ENCODE results near the gene STK35.
A peak's percentile ranks its signal among the peaks of the same experiment; 100 is the strongest.

Gene STK35

DNA sequence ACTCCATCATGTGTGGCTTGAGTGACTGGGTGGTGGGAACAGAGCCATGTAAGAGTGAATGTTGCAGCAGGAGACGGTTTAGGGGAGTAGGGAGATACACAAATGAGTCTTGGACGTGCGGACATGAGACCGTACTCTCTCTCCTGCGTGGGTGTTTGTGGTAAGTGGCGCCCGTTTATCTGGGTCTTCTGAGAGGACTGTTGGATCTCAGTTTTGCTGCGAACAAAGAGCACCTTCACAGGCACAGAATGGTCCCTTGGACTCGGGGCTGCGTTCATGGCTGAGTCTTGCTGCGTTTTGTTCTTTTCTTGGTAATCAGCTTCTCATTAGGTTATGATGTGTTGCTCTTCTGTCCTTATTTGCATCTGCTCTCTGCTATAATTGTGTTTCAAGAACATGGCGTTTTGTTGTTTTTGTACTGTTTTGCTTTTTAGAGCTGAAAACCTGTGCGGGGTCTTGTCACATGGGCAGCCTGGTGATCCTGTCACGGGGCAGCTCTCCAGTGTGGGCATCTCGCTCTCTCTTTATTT, 28.5 kb downstream of the STK35 start:
- intact Hi-C loops (cut with DNase I): no loop called here
- peak in 25 of 42 donors; percentile 21 to 70 (median 43) for DNase-seq

DNA sequence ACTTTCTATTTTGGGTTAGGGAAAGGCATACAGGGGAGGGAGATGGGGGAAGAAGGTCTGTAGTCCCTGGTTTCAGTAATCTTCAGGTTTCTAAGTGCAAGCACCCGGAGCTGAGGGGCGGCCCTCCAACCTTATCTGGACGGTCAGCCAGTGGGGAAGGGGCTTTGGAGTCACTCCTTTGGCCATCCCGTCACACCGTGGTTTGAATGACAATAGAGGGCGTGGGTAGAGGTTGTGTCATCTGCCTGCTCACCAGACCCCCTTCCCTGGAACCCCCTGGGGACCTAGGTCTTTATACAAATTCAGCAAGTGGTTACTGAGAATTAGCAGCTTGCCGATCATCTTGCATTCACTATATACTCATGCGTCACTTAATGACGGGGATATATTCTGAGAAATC, 29.1 kb downstream of the STK35 start:
- no peak for DNase-seq
- intact Hi-C loops (cut with DNase I): no loop called here

DNA sequence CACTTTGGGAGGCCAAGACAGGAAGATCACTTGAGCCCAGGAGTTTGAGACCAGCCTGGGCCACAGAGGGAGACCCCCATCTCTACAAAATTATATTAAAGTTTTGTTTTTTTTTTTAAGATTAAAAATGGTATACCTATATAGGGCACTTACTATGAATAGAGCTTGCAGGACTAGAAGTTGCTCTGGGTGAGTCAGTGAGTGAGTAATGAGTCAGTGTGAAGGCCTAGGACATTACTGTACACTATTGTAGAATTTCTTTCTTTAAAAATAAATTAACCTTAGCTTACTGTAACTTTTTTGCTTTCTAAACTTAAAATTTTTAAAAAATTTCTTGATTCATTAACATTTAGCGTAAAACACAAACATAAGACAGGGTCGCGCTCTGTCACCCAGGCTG, 29.7 kb downstream of the STK35 start:
- DNase-seq: peak in 7 of 42 donors; percentile 24 to 74 (median 43)
- intact Hi-C loops (cut with DNase I): no loop called here

DNA sequence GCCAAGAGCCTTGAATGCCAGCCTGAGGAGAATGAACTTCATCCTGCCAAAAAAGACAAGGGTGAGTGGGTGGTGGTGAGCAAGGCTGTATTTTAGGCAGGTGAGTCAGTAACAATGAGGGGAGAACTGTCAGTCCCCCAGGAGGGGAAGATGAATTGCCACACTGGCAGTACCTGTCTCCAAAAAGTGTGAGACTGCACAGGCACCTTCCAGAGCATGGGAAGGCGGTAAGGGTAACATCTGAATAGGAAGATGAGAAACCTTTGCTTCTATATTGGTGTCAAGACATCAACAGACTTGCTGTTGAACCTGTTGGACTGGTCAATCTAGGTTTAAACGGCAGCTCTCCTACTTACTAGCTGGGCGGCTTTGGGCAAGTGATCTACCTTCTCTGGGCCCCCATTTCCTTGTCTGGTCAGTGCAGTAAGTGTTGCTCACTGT, 30.9 kb downstream of the STK35 start:
- intact Hi-C loops (cut with DNase I): no loop called here
- peak in 28 of 42 donors; percentile 8 to 80 (median 44) for DNase-seq

DNA sequence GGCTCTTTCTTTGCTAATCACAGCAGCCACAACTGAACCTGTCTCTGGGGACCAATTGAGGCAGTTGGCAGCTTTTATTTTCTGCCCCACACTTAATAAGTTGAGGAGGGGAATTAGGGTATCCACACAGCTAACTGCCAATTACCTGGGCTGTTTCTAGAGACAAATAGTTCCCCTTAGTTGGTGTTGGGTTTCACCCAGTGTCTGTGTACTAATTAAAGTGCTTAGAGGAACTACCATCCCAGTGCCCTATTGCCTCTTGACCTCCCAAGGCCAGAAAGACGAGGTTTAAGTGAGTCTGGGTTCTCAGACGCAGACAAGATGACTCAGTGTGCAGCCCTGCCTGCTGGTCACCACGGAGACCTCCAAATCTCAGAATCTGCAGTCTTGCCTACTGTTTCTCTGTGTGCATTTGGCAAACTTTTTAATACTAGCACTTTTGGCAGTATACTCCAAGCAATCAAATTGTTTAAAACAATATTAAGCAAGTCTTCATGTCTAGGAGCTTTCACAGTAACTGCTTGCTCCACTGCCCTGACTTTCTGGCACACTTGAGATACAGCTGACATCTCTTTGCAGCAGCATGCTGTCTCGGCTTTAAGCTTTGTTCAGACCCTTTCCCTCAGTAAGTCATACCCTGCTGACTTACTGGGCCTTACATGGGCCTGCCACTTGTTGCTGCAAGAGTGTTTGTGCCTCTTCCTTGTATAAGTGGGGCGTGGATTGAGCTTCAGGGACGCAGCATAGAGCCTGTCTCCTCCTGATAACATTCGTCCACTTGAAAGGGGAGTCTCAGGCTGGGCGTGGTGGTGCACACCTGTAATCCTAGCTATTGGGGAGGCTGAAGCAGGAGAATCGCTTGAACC, 31.9 kb downstream of the STK35 start:
- DNase-seq: peak in 2 of 42 donors; percentile 12 to 45
- intact Hi-C loops (cut with DNase I): no loop called here

DNA sequence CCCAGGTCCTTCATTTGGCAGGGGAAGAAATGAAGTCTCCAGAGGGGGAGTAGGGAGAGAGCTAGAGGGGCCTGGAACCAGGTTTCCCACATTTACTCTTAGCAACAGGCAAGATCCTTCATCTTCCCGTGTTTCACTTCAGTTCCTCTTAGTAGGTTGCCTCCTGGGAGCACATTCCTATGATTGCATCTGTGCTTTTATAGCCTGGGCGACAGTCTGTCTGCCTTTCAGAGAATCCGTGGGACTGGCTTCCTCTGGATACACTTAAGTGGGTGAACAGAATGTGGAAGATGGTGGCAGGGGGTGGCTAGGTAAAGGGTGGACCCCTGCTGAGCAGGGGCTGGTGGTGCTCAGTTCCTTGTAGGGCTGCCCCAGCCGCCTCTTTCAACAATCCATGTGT, 33.4 kb downstream of the STK35 start:
- intact Hi-C loops (cut with DNase I): no loop called here
- no peak for DNase-seq

DNA sequence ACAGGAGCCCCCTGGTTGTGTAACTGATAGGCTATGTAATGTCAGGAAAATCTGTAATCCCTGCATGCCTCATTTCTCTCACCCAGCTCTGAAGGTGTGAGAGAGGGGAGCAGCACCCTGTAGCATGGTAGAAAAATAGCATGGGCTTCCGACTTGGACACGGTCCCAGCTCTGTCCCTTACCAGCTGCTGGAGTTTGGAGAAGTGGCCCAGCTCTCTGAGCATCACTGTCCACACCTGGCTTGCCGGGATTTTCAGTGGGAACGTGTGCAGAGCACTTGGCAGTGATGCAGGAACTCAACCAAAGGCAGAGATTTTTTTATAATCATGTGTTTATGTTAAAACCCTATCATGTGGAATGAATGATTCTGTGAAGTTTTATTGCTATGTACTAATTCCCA, 34.6 kb downstream of the STK35 start:
- intact Hi-C loops (cut with DNase I): no loop called here
- DNase-seq: no peak

DNA sequence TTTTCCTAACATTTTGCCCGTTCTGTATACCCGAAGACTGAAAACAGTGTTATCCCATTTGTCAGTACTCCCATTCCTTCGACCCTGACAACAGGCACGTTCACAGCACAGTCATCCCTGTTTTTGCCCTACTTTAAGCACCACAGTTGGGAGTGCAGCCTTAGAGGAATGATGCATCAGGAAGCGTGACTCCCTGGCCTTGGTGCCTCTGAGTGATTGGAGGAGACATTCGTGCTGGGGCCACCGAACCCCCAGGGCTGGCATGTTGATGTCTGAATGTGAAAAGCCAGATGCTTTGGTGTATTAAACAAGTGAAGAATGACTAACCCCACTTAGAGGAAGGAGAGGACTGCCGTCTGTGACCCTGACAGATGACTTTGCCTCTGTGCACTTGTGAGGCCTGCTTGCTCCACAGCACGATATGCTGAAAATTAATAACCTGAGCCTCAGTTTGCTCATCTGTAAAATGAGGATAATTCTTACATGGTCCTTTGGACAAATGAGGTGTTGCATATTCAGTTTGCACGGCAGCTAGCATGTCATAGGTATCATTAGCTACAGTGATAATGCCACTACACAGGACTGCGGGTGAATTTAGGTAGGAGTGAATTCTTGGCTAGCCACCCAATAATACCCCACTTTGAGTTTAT, 36.0 kb downstream of the STK35 start:
- intact Hi-C loops (cut with DNase I): no loop called here

DNA sequence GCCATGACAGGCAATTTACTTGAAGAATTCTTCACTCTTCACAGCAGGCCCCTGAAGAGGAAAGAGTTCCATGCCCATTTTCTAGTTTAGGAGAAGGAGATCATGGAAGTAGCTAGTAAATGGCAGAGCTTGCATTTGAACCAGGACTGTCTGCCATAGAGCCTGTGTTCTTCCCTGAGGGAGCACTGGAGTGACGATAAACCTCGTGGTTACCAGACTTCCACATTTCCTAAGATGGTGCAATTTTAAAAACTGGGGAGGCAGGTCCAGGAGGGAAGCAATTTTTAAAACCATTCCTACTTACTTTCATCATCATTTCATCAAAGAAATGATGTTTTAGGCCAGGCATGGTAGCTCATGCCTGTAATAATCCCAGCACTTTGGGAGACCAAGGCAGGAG, 36.8 kb downstream of the STK35 start:
- intact Hi-C loops (cut with DNase I): no loop called here
- DNase-seq: no peak

More for the DNA sequence above, 36.0 kb downstream of the STK35 start:
- peak in 11 of 42 donors; percentile 11 to 47 (median 30) for DNase-seq

DNA sequence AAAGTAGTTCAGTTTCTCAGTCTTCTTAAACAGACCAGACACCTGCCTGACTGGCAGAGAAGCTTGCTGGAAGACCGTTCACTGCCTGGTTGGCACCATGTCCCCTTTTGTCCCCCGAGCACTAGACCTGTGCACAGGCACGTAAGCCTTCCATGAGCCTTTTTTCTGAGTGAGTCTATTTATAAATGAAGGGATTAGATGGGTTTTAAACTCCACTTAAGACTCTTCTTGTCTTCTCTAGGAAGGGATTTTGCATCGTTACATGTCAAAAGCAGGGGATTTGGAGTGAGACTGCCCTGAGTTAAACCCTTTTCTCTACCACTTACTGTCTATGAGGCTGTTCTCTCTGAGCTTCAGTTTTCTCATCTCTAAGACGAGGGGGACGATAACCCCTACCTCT, 37.6 kb downstream of the STK35 start:
- DNase-seq: no peak
- intact Hi-C loops (cut with DNase I): no loop called here

DNA sequence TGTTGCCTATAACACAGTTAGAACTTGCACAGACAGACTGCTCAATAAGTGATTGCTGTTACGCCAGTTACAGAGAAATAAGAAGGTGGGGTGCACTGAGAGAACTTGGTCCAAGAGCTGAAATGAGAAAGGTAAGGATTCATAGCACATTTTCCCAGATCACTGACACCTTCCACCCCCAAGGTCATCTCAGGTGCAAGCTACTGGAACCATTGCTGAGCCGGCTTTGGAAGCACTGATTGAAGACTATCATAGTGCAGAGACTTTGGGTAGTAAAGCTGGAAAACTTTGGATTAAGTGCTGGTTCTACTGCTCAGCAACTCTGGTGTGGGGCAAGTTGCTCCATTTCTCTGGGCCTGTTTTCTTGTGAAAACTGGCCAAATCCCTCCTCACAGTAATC, 38.1 kb downstream of the STK35 start:
- DNase-seq: no peak
- intact Hi-C loops (cut with DNase I): no loop called here

DNA sequence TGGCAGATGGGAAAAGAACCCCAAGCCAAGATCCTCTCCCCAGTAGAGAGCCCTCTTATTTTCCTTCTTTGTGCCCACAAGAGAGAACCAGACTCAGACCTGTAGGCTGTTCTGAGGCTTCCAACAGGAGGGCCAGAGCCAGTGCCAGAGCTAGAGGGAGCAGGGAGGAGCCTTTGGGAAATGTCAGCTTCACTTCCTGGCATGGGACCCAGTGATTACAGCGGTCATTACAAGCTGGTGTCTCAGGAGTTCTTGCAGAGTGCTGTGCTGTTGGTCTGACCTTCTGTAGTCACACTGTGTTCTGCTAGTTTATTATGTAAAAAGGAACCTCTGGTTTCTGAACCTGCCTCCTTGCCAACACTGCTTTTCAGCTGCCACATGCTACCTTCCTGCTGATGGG, 38.9 kb downstream of the STK35 start:
- intact Hi-C loops (cut with DNase I): no loop called here

DNA sequence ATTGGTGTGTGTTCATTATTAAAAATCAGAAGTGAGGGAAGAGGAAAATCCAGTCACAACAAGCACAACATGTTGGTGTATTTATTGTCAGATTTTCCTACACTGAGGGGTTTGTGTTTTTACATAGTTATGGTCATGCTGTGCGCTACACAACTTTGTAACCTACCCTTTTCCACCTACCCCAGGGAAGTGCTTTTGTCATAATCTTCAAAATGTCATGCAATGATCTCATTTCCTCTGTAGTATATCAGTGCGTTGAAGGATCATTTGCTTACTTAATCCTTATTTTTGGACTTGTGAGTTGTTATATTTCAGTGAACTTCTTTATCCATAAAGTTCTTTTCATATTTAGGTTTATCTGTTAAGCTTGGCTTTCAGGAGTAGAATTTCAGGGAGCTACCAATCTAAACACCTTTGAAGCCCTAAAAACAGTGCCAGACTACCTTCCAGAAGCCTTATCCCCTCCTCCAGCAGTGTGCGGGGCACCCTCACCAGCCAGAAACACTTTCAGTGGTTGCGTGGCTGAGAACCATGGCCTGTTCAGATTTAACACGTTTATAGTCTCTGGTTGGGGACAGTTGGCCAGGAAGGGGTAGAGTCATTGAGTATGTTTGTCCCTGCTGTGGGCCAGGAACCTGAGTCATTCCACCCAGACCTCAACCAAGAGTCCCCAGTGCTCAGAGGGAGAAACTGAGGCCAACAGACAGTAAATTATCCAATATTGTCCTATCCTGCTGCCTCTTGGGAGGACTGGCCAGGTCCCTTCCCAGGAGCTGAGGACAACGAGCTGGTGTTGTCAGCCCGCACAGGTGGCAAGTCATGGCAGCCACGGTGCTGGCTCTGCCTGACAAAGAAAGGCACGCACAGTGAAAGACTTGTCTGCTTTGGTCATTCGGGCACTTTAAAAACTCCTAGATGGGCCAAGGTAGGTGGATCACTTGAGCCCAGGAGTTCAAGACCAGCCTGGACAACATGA, 40.3 kb downstream of the STK35 start:
- no peak for DNase-seq
- intact Hi-C loops (cut with DNase I): no loop called here

More for the DNA sequence above, 38.9 kb downstream of the STK35 start:
- DNase-seq: peak in 3 of 42 donors; percentile 29 to 45 (median 33)

DNA sequence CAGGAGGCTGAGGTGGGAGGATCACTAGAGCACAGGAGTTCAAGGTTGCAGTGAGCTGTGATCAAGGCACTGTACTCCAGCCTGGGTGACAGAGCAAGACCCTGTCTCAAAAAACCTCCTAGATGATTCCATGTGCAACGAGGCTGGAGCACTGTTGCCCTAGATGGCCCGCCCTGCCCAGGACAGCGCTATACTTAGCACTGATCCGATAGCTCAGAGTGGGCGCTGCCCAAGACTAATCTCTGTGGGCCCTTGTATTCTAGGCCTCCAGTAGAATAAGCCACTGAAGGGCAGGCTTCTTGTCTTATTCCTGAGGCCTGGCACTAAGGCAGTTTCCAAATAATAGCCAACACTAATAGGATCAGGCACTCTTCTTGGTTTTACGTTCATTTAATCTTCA, 41.0 kb downstream of the STK35 start:
- DNase-seq: no peak
- intact Hi-C loops (cut with DNase I): no loop called here

DNA sequence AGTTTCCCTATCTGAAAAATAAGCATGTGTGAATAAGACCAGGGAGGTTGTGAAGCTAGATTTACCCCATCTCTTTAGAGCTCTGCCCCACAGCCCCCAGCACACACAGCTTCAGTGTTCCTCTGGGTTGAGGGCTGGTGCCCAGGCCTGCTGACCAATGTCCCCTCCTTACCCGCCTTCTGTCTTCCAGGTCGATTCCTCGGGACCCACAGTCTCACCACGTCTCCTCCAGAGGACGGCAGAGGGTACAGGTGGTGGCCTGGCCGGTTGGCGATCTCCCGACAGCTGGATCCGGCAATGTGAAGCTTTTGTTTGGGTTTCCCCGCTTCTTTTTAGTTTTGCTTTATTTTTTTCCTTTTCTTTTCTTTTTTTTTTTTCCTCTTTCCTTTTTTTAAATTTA, 42.0 kb downstream of the STK35 start:
- intact Hi-C loops (cut with DNase I): no loop called here
- no peak for DNase-seq

DNA sequence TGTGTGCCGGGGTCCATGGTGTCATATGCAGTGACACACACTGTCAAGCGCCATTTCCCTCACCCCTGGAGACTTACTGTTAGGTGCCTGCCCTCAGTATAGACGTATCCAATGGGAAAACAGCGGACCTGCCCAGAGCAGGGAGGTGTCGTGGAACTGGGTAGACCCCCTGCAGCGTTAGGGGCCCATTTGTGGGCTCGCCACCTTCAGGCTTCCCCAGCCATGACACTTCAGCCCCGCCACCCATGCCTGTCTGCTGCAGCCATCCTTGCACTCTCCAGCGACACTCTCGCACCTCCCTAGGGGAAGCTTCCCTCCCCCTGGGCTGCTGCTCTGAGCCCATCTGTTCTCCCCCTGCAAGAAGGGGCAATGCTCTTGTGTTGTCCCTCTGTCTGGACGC, 43.2 kb downstream of the STK35 start:
- intact Hi-C loops (cut with DNase I): no loop called here
- DNase-seq: no peak

DNA sequence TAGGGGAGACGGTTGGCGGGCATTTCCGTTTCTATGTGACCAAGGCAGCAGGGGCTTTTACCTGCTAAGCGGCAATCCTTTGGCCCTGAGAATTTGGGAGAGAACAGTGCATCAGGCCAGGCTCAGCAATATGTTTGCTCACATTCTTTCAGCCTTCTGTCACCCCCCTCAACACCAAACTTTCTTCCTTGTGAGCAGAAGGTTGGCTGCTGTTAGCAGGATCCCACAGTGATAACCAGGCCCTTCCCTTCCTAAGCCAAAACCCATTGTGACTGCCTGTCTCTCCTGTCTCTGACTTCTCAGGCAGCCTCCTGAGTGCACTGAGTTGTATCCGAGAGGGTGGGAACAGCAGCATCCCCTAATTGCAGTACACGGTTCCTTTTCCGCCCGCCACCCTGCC, 43.7 kb downstream of the STK35 start:
- DNase-seq: no peak
- intact Hi-C loops (cut with DNase I): no loop called here

DNA sequence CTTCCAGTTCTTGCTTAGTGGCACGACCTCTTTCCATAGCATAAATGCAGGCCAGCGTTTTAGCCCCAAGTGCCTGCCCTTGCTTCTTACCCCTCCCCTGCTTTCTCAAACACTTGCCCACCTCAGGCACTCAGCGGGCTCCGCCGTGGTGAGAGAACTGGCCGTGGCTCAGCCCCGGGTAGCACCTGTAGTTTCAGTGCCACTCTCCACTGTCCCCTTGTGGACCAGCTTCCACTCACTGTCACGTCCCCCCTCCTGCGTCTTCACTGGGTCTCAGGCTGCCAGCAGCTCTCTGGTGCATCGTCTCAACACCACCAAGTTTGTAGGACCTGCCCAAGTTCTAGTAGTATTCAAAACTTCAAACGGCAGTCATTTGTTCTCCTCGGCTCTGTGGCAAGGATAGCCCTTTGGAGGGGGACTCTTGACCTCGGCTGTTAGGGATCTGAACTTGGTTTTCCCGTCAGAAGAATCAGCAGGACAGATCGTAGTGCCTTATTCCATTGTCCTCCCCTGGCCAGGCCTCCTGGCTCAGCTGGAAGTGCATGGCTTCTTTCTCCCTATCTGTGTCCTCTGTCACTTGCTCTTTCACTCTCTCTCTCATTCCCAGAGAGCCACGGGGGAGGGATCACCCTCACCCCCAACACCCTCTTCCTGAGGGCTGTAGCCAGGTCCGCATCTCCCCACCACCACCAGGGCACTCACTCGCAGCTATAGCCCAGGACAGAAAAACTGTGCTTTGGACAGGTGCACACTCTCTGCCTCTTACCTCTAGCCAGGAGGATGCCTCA, 44.6 kb downstream of the STK35 start:
- DNase-seq: no peak
- intact Hi-C loops (cut with DNase I): no loop called here

Data from head of caudate nucleus (tissue), 42 donors.